ENCODE data around the gene NPHP4.

DNA sequence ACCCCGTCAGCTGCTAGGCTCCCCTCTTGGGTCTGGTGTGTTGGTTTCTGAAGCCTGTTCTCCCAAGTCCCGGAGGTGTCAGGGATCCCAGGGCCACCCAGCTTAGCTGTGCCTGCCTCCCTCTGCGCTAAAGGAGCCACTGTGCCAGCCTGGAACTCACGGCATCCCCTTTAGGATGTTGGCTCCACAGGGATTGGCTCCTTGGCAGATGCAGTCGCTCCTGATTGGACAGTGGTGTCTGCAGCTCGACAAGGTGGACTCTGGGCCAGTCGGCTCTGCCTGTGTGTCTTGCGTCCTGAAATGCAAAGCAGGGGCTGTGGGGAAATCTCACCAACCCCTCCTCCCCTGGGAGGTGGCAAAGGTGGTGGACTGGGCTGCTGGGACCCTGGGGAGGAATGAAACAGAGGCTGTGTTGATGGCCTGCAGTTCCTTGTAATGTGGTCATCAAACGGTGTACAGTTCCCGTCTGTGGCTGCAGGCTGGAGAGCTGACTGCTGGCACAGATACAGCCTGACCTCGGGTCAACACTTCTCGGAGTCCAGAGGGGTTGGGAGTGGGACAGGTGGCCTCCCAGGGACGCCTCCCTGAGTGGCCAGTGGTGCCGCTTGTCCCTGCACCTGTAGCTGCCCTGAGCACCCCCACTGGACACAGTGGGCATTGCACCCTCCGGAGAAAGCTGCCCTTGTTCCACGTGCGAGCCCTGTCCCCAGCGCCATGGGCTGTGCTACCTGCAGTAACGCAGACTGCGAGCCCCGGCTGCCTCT, 41.9 kb upstream of the NPHP4 start:
- TF ChIP-seq CTCF (IDR thresholded peaks at IDR 0.05; ENCODE audit: low read depth, low read length, missing input control) (peak; percentile 48), HNF4A (conservative IDR thresholded peaks at IDR 0.05) (no peak), GABPA (IDR thresholded peaks at IDR 0.05 in 1 of 2, conservative IDR thresholded peaks at IDR 0.05 in 1 of 2) (no peak), TAF1 (conservative IDR thresholded peaks at IDR 0.05) (no peak), YY1 (IDR thresholded peaks at IDR 0.05) (no peak), EGR1 (IDR thresholded peaks at IDR 0.05; ENCODE audit: low read depth in 2 of 2) (no peak)
- TF ChIP-seq, protein P1, sequence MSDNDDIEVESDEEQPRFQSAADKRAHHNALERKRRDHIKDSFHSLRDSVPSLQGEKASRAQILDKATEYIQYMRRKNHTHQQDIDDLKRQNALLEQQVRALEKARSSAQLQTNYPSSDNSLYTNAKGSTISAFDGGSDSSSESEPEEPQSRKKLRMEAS (IDR thresholded peaks at IDR 0.05), result no peak
- TF ChIP-seq, protein P2, sequence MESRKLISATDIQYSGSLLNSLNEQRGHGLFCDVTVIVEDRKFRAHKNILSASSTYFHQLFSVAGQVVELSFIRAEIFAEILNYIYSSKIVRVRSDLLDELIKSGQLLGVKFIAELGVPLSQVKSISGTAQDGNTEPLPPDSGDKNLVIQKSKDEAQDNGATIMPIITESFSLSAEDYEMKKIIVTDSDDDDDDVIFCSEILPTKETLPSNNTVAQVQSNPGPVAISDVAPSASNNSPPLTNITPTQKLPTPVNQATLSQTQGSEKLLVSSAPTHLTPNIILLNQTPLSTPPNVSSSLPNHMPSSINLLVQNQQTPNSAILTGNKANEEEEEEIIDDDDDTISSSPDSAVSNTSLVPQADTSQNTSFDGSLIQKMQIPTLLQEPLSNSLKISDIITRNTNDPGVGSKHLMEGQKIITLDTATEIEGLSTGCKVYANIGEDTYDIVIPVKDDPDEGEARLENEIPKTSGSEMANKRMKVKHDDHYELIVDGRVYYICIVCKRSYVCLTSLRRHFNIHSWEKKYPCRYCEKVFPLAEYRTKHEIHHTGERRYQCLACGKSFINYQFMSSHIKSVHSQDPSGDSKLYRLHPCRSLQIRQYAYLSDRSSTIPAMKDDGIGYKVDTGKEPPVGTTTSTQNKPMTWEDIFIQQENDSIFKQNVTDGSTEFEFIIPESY (IDR thresholded peaks at IDR 0.05), result no peak
- TF ChIP-seq, protein P3, sequence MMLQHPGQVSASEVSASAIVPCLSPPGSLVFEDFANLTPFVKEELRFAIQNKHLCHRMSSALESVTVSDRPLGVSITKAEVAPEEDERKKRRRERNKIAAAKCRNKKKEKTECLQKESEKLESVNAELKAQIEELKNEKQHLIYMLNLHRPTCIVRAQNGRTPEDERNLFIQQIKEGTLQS (IDR thresholded peaks at IDR 0.05), result no peak
- TF ChIP-seq, protein P4, sequence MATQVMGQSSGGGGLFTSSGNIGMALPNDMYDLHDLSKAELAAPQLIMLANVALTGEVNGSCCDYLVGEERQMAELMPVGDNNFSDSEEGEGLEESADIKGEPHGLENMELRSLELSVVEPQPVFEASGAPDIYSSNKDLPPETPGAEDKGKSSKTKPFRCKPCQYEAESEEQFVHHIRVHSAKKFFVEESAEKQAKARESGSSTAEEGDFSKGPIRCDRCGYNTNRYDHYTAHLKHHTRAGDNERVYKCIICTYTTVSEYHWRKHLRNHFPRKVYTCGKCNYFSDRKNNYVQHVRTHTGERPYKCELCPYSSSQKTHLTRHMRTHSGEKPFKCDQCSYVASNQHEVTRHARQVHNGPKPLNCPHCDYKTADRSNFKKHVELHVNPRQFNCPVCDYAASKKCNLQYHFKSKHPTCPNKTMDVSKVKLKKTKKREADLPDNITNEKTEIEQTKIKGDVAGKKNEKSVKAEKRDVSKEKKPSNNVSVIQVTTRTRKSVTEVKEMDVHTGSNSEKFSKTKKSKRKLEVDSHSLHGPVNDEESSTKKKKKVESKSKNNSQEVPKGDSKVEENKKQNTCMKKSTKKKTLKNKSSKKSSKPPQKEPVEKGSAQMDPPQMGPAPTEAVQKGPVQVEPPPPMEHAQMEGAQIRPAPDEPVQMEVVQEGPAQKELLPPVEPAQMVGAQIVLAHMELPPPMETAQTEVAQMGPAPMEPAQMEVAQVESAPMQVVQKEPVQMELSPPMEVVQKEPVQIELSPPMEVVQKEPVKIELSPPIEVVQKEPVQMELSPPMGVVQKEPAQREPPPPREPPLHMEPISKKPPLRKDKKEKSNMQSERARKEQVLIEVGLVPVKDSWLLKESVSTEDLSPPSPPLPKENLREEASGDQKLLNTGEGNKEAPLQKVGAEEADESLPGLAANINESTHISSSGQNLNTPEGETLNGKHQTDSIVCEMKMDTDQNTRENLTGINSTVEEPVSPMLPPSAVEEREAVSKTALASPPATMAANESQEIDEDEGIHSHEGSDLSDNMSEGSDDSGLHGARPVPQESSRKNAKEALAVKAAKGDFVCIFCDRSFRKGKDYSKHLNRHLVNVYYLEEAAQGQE (IDR thresholded peaks at IDR 0.05), result no peak

All from liver (tissue), 3 donors.